AG04450 (cell line): ENCODE measurements around the gene MED27. TPM values are rescaled to one million over a fixed set of nuclear protein-coding genes. Genes with fewer than 3 reads are reported as not detected.

Source experiments
- CTCF ChIA-PET: fragments of 300-600, 350-600 bp; formaldehyde crosslinking; extraction: SDS; loops from one replicate; lab custom pipeline; 2022; ENCODE audit warnings: antibody characterized with exemption, inconsistent platforms; lab: Charles Lee
- POLR2A ChIA-PET: fragments of 350-600 bp; formaldehyde crosslinking; extraction: SDS; loops from one replicate; lab custom pipeline; 2021; ENCODE audit warnings: antibody characterized with exemption, inconsistent platforms; lab: Yijun Ruan, JAX
- DNase-seq: peaks from one replicate; pipeline ENCODE4 v3.0.0-alpha.2; 2011; ENCODE audit warnings: low read depth, low spot score
- H3K27ac ChIP-seq: one replicate; pipeline ENCODE4 v1.5.1; 2012; ENCODE audit warnings: low read depth, low read length, control low read depth
- H3K27me3 ChIP-seq: one replicate; pipeline ENCODE4 v1.6.0; 2012; ENCODE audit warnings: low read length; ENCODE audit not compliant: control insufficient read depth, insufficient read depth
- H3K4me3 ChIP-seq: 2 replicates; pipeline ENCODE4 v1.5.1; 2011; ENCODE audit warnings: mild to moderate bottlenecking, low read depth, low read length, control low read depth
- H3K9me3 ChIP-seq: 2 replicates; pipeline ENCODE4 v1.5.1; 2012; ENCODE audit warnings: low read length; ENCODE audit not compliant: control insufficient read depth, insufficient read depth
- CTCF ChIP-seq: IDR thresholded peaks from 2 replicates; pipeline ENCODE4 v1.5.1; 2011; ENCODE audit warnings: low read depth, low read length, control low read depth, inconsistent platforms
- polyA plus RNA-seq: library from polyadenylated mRNA; depleted of rRNA; stranded (reverse); fragments of >200 nt; gene quantifications from 2 replicates; pipeline ENCODE4 v1.2.3, GENCODE V29; 2011

The MED27 gene
- polyA plus RNA-seq, 1 experiment: 36.6 TPM

- no peak for TF ChIP-seq CTCF
- Histone ChIP-seq H3K27me3 (no peaks in the 10 kb centered on the region), H3K4me3 (no peak overlapping the region), H3K9me3 (no peaks in the 10 kb centered on the region; the same call in 1 of the 2 replicates), H3K27ac (no peak overlapping the region)
- no peak for DNase-seq
- CTCF ChIA-PET: no interaction called here
- POLR2A ChIA-PET: no interaction called here
Measured at GRCh38 chr9:132036521-132036920, 43.1 kb downstream of the MED27 start.

GRCh38 chr9:132035679-132036078 lies 44.0 kb downstream of the MED27 start:
- CTCF ChIA-PET: no interaction called here
- DNase-seq: no peak
- Histone ChIP-seq H3K27ac (no peak overlapping the region), H3K4me3 (no peak overlapping the region), H3K27me3 (no peaks in the 10 kb centered on the region), H3K9me3 (no peaks in the 10 kb centered on the region; the same call in 1 of the 2 replicates)
- TF ChIP-seq CTCF: no peak
- POLR2A ChIA-PET: no interaction called here

GRCh38 chr9:132032238-132032950 lies 47.3 kb downstream of the MED27 start:
- Histone ChIP-seq H3K27me3 (no peaks in the 10 kb centered on the region), H3K9me3 (no peaks in the 10 kb centered on the region; the same call in 1 of the 2 replicates), H3K27ac (no peak overlapping the region), H3K4me3 (no peak overlapping the region)
- POLR2A ChIA-PET: no interaction called here
- TF ChIP-seq CTCF: no peak
- CTCF ChIA-PET: no interaction called here
- DNase-seq: no peak

GRCh38 chr9:132031467-132032237 lies 48.0 kb downstream of the MED27 start:
- Histone ChIP-seq H3K4me3 (no peak overlapping the region), H3K27me3 (no peaks in the 10 kb centered on the region), H3K27ac (no peak overlapping the region), H3K9me3 (no peaks in the 10 kb centered on the region; the same call in 1 of the 2 replicates)
- TF ChIP-seq CTCF: no peak
- ChIA-PET POLR2A (no interaction called here), CTCF (interaction anchor here (0.6 kb wide), 1 partner anchor 91 kb away, joined by 3 read pairs; no protein-coding TSS in a partner anchor)
- DNase-seq: no peak
